IPS DF 6.9 (cell line): Measurements from ENCODE around the gene ACTRT2.

Experiments used
- DNase-seq: peaks from one replicate; pipeline ENCODE4 v3.0.0-alpha.2; 2013; ENCODE audit warnings: low read depth, low spot score
- H3K27ac ChIP-seq: one replicate; pipeline ENCODE4 v1.5.1; 2013; ENCODE audit warnings: low read length, control low read depth
- H3K27me3 ChIP-seq: 2 replicates; pipeline ENCODE4 v1.6.1; 2013; ENCODE audit warnings: mild to moderate bottlenecking, low read length; ENCODE audit not compliant: control insufficient read depth, insufficient read depth
- H3K36me3 ChIP-seq: 2 replicates; pipeline ENCODE4 v1.6.1; 2013; ENCODE audit warnings: low read length; ENCODE audit not compliant: control insufficient read depth, insufficient read depth
- H3K4me1 ChIP-seq: 2 replicates; pipeline ENCODE4 v1.6.1; 2013; ENCODE audit warnings: low read length; ENCODE audit not compliant: control insufficient read depth, insufficient read depth
- H3K4me3 ChIP-seq: 2 replicates; pipeline ENCODE4 v1.5.1; 2013; ENCODE audit warnings: mild to moderate bottlenecking, low read length
- H3K9me3 ChIP-seq: 2 replicates; pipeline ENCODE4 v1.6.1; 2013; ENCODE audit warnings: low read length, inconsistent platforms; ENCODE audit not compliant: control insufficient read depth, insufficient read depth
- WGBS: extraction: QIAGEN DNeasy Blood & Tissue Kit; methylation state at CpG from one replicate; pipeline ENCODE4 v1.1.7; 2013; ENCODE audit warnings: mixed read lengths, missing lambda C conversion rate; ENCODE audit not compliant: insufficient read length, insufficient coverage; 5-methylcytosine and 5-hydroxymethylcytosine counted together

ACTRT2 gene

DNA sequence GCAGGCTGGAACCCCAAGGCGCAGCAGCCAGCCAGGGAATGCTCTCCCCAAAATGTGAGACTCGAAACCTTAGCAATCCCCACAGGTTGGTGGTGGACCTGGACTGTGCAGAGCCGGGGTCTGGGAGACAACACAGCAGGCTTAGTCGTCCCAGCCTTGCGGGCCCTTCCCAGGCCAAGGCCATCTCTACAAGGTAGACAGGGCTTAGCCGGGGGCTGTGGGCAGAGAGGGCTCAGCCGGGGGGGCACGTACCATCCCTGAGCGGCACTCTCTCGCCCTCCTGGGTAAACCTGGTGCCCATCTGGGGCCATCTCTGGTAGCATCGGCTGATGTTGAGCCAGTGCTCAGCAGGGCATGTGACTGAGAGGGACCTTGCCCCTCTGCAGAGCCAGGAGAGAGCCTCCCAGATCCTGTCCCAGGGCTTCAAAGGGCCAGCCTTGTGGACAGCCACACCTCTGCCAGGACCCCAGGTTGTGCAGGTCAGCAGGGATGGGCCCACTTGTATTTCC is 2.2 kb upstream of the ACTRT2 start:
- no peaks in the 10 kb centered on the region for H3K27me3 ChIP-seq
- H3K36me3 ChIP-seq: peaks cover 6% of the 10 kb centered on the region; the same call in 1 of the 2 replicates
- no peak overlapping the region for H3K27ac ChIP-seq
- H3K9me3 ChIP-seq: peaks cover 49% of the 10 kb centered on the region
- no CpG with 5 or more reads among the region's 11 CpGs for WGBS
- no peaks in the 10 kb centered on the region for H3K4me1 ChIP-seq
- no peak for DNase-seq
- H3K4me3 ChIP-seq: no peak overlapping the region

- no peak for DNase-seq
- Histone ChIP-seq H3K27me3 (no peaks in the 10 kb centered on the region), H3K9me3 (peaks cover 48% of the 10 kb centered on the region), H3K4me3 (no peak overlapping the region), H3K4me1 (no peaks in the 10 kb centered on the region), H3K27ac (no peak overlapping the region), H3K36me3 (peaks cover 6% of the 10 kb centered on the region; the same call in 1 of the 2 replicates)
- no CpG with 5 or more reads among the region's 24 CpGs for WGBS
Measured at GRCh38 chr1:3019516-3020051, 1.7 kb upstream of the ACTRT2 start.

DNA sequence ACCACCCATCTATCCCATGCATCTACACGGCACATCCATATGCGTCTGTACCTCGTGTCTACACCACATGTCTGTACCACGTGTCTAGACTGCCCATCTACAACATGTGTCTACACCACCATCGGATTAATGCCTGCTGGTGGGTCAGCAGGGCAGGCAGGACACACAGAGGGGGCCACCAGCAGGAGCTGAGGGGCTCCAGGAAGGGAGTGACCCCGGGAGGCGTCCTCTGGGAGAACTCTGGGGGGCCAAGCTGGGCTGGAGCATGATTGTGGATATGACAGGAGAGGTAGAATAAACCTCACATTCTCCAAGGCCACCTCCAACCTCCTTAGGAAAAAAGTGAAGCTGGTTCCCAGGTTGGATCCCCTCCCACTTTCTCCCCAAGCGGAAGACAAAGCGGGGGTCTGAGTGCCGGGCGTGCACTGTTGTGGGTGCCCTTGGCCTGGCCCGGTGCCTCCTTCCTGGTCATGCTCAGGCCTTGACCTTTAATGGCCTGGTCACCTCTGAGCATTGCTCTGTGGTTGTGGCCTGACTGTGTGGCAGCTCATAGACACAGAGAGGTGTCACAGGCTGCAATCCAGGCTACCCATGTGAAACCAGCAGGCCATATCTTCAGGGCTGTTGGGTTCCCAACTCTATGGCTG is 881 bp upstream of the ACTRT2 start:
- Histone ChIP-seq H3K36me3 (no peaks in the 10 kb centered on the region), H3K9me3 (peaks cover 44% of the 10 kb centered on the region), H3K27ac (no peak overlapping the region), H3K4me1 (no peaks in the 10 kb centered on the region), H3K4me3 (no peak overlapping the region), H3K27me3 (no peaks in the 10 kb centered on the region)
- no CpG with 5 or more reads among the region's 12 CpGs for WGBS
- no peak for DNase-seq

GRCh38 chr1:3021801-3022401 is 634 bp downstream of the ACTRT2 start:
- no peak overlapping the region for H3K4me3 ChIP-seq
- H3K4me1 ChIP-seq: no peaks in the 10 kb centered on the region
- no peak overlapping the region for H3K27ac ChIP-seq
- no peaks in the 10 kb centered on the region for H3K36me3 ChIP-seq
- no CpG with 5 or more reads among the region's 28 CpGs for WGBS
- no peak for DNase-seq
- H3K27me3 ChIP-seq: no peaks in the 10 kb centered on the region
- H3K9me3 ChIP-seq: peaks cover 37% of the 10 kb centered on the region

- DNase-seq: no peak
- peaks cover 39% of the 10 kb centered on the region for H3K9me3 ChIP-seq
- H3K27ac ChIP-seq: no peak overlapping the region
- H3K27me3 ChIP-seq: no peaks in the 10 kb centered on the region
- H3K4me3 ChIP-seq: no peak overlapping the region
- no peaks in the 10 kb centered on the region; the same call in 1 of the 2 replicates for H3K36me3 ChIP-seq
- H3K4me1 ChIP-seq: no peaks in the 10 kb centered on the region
- no CpG with 5 or more reads among the region's 18 CpGs for WGBS
Measured at GRCh38 chr1:3022511-3022973, 1.3 kb downstream of the ACTRT2 start.

- DNase-seq: no peak
- no CpG with 5 or more reads among the region's 14 CpGs for WGBS
- Histone ChIP-seq H3K27ac (no peak overlapping the region), H3K9me3 (peaks cover 35% of the 10 kb centered on the region), H3K4me3 (no peak overlapping the region), H3K36me3 (no peaks in the 10 kb centered on the region; the same call in 1 of the 2 replicates), H3K4me1 (no peaks in the 10 kb centered on the region), H3K27me3 (no peaks in the 10 kb centered on the region)
Measured at GRCh38 chr1:3022976-3023375, 1.7 kb downstream of the ACTRT2 start.

GRCh38 chr1:3024019-3024418 is 2.8 kb downstream of the ACTRT2 start:
- Histone ChIP-seq H3K27ac (no peak overlapping the region), H3K9me3 (peaks cover 29% of the 10 kb centered on the region), H3K27me3 (no peaks in the 10 kb centered on the region), H3K4me3 (no peak overlapping the region), H3K36me3 (no peaks in the 10 kb centered on the region; the same call in 1 of the 2 replicates), H3K4me1 (no peaks in the 10 kb centered on the region)
- WGBS: no CpG with 5 or more reads among the region's 9 CpGs
- DNase-seq: no peak

DNA sequence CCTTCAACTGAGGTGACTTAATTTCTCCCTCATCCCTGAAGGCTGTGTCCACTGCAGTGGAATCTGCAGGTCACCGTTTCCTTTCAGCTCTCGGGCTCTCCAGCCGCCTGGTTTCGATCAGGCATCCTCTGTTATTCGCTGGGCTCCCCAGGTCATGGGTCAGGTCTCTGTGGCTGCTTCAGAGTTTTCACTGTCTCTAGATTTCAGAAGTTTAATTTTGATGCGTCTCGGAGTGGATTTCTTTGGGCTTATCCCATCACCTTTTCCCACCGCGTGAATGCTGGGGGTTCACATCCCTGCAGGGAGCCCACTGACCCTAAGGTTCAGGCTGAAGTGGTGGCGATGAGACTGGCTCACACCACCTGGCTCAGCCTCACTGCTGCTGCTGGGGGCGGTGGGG is 3.3 kb downstream of the ACTRT2 start:
- Histone ChIP-seq H3K9me3 (peaks cover 28% of the 10 kb centered on the region), H3K27me3 (no peaks in the 10 kb centered on the region)

GRCh38 chr1:3026124-3026523 is 4.9 kb downstream of the ACTRT2 start:
- Histone ChIP-seq H3K27me3 (no peaks in the 10 kb centered on the region), H3K27ac (no peak overlapping the region), H3K9me3 (peaks cover 23% of the 10 kb centered on the region), H3K4me1 (no peaks in the 10 kb centered on the region), H3K36me3 (no peaks in the 10 kb centered on the region; the same call in 1 of the 2 replicates), H3K4me3 (no peak overlapping the region)
- no CpG with 5 or more reads among the region's 1 CpG for WGBS
- no peak for DNase-seq

More for the DNA sequence above, 3.3 kb downstream of the ACTRT2 start:
- Histone ChIP-seq H3K27ac (no peak overlapping the region), H3K4me1 (no peaks in the 10 kb centered on the region), H3K4me3 (no peak overlapping the region), H3K36me3 (no peaks in the 10 kb centered on the region; the same call in 1 of the 2 replicates)
- no CpG with 5 or more reads among the region's 11 CpGs for WGBS
- no peak for DNase-seq

DNA sequence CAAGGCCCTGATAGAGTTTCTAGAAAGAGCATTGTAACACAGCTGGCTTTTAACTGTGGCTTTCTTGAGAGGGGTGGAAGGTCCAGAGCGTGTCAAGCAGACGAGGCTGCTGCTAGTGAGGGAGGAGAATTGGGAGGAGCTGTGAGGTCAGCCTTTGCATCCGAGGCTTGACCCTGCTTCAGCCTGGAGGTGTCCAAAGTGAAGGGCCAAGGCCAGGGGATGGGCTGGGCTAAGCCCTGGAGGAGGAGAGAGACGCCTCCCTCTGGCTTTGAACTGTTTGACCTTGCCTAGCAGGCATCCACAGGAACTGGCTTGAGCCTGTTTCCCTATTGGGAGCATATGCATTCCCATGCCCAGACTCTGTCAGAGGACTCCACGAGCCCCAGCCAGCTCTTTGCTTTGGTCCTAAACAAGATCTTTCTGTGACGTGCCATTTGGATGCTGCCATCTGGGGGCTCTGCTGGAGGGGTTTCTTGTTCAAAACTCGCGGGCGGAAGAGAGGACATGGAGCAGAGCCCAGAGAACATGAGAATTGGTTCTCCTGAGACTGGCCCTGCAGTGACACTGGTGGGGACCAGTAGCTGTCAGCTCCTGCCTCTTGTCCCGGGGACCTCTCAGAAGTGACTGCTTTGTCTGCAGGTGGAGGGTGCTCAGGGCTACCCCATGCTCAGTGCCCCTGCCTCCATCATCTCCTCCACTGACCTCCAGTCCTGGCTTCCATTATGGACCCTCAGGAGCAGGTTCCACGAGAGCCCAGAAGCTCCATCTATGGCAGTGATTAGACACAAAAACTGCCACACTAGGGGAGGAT is 5.5 kb downstream of the ACTRT2 start:
- Histone ChIP-seq H3K27me3 (no peaks in the 10 kb centered on the region), H3K4me1 (no peaks in the 10 kb centered on the region), H3K36me3 (no peaks in the 10 kb centered on the region; the same call in 1 of the 2 replicates), H3K9me3 (peaks cover 21% of the 10 kb centered on the region), H3K27ac (no peak overlapping the region), H3K4me3 (no peak overlapping the region)
- no CpG with 5 or more reads among the region's 11 CpGs for WGBS
- DNase-seq: no peak
